Measurements from ENCODE around the gene PEMT. TPM values are rescaled to one million over a fixed set of nuclear protein-coding genes. Genes with fewer than 3 reads are reported as not detected.

Gene PEMT
- total RNA-seq, 2 donors from 2014 or later: 27.8 to 37.7 TPM

DNA sequence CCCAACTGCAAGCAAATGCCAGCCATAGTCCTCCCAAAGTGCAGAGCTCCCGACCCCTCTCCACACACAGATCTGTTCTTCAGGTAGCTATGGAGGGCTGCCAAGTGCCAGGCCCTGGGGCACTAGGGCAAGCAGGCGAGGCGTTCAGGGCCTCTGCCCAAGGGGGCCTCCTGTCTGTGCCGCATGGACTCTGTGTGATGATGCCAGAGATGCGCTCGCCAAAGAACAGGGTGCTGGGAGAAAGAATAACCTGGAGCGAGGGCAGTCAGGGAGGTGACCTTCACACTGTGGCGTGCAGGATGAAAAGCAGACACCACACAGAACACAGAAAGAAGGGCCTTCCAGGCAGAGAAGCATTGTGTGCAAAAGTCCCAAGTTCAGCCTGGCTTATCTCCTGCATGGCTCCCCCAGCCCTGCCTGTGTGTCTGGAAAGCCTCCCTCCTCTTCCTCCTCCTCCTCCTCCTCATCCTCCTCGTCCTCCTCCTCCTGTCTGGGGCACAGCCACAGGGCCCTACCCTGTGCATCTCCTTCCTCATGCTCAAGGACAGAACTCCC is 44.2 kb downstream of the PEMT start:
- H3K27ac ChIP-seq: peak overlapping the region; percentile 89 to 95
- TF ChIP-seq CTCF (IDR thresholded peaks at IDR 0.05): no peak
- no peak for DNase-seq (ENCODE audit: low spot score)

DNA sequence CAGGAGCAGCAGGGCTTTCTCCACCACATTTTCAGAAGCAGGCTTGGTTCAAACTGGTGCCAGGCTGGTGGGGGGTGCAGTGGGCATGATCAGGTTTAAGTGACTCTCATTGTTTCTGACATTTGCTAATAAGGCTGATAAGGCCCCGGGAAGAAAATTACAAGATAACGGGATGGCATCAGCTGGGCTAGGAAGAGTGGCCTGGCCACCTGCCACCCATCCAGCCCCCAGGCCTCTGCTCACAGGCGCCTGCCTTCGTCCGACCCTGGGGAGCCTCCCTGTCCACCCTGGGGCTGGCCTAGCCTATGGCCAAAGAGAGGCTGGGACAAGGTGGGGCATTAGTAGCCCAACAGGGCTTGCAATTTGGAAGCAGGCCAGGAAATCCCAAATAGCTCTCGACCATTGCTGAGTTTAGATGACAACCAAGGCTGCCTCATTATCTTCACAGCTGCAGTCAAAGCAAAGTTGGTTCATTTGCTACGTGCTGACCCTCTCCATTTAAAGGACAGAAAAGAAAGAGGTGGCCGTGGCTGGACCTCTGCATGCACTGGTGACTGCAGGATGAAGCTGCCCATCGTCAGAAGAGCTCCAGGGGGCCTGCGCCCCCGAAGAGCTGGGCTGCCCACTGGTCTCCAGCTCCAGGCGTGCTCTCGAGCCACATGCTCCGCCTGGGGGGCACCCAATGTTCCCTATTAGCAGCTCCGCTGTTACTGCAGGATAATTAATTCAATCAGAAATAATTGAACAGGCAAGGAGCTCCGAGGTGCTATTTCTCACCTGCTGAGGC is 44.9 kb downstream of the PEMT start:
- no peaks in the 10 kb centered on the region for H3K36me3 ChIP-seq
- no peak for DNase-seq (ENCODE audit: low spot score)
- H3K9me3 ChIP-seq: no peaks in the 10 kb centered on the region
- H3K27ac ChIP-seq: peak overlapping the region; percentile 89 to 95
- H3K27me3 ChIP-seq: no peaks in the 10 kb centered on the region
- no peak overlapping the region for H3K4me3 ChIP-seq
- no peak for TF ChIP-seq CTCF (IDR thresholded peaks at IDR 0.05)
- peaks cover 0 to 56% of the 10 kb centered on the region in 2 donors for H3K4me1 ChIP-seq

More for the DNA sequence above, 44.2 kb downstream of the PEMT start:
- Histone ChIP-seq H3K36me3 (no peaks in the 10 kb centered on the region), H3K9me3 (no peaks in the 10 kb centered on the region), H3K4me1 (peaks cover 0 to 63% of the 10 kb centered on the region in 2 donors), H3K27me3 (no peaks in the 10 kb centered on the region), H3K4me3 (no peak overlapping the region)

DNA sequence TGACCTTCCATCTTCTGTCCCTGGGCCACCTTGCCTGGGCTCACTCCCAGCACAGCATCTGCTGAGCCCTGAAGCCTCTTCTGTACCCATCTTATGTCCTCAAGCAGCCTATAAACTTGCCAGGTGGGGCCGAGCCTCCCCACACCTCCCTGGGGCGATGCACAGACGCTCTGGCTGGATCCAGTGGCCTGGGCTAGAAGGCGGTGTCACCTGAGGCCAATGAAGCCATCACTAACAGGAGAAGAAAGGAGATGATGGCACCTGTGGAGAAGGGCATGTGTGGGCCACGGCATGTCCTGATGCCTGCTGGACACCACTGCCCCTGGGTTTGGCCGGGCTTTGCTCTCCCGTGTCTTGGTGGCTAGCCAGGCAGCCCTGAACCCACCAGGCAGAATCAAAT is 45.5 kb downstream of the PEMT start:
- Histone ChIP-seq H3K9me3 (no peaks in the 10 kb centered on the region), H3K27me3 (no peaks in the 10 kb centered on the region), H3K4me1 (peaks cover 0 to 51% of the 10 kb centered on the region in 2 donors), H3K36me3 (no peaks in the 10 kb centered on the region), H3K27ac (peak overlapping the region; percentile 89 to 95), H3K4me3 (no peak overlapping the region)
- no peak for TF ChIP-seq CTCF (IDR thresholded peaks at IDR 0.05)
- DNase-seq (ENCODE audit: low spot score): no peak

GRCh38 chr17:17545031-17545820 is 46.3 kb downstream of the PEMT start:
- Histone ChIP-seq H3K9me3 (no peaks in the 10 kb centered on the region), H3K4me1 (peaks cover 0 to 47% of the 10 kb centered on the region in 2 donors), H3K27me3 (no peaks in the 10 kb centered on the region), H3K4me3 (no peak overlapping the region), H3K27ac (peak overlapping the region in 1 of 2 donors; percentile 89), H3K36me3 (no peaks in the 10 kb centered on the region)
- DNase-seq (ENCODE audit: low spot score): peak; percentile 68
- no peak for TF ChIP-seq CTCF (IDR thresholded peaks at IDR 0.05)

DNA sequence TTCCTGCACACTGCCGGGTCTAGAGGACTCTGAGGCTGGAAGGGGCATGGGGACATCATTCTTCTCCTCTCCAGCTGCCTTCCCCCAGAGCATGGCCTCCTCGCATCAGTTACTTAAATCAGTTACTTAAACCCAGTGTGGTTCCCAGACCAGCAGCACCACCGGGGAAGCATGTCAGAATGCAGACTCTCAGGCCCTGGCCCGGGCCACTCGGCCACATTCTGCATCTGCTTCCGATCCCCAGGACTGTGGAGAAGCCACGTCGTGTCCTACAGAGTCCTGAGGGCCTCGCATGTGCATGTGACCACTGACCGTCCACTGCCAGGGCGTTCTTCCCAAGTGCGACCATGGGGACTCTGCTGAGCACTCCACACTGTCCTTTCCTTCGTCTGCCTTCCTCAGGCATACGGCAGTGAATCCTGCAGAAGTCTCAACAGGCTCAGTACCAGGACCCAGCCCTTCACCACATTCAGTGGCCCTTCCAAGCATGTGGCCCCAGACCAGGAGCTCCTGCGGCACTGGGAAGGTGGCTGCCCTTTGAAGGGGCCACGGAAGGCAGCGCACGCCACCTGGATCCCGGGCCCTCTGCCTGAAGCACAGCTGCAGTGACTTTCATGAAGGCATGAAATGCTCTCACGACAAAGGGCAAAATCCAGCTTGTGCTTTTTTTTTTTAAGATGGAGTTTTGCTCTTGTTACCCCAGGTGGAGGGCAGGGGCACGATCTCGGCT is 48.4 kb downstream of the PEMT start:
- H3K27ac ChIP-seq: peak overlapping the region in 1 of 2 donors; percentile 16
- no peak for TF ChIP-seq CTCF (IDR thresholded peaks at IDR 0.05)
- no peaks in the 10 kb centered on the region for H3K9me3 ChIP-seq
- H3K4me1 ChIP-seq: peaks cover 0 to 48% of the 10 kb centered on the region in 2 donors
- DNase-seq (ENCODE audit: low spot score): no peak
- H3K36me3 ChIP-seq: no peaks in the 10 kb centered on the region
- H3K4me3 ChIP-seq: no peak overlapping the region
- H3K27me3 ChIP-seq: no peaks in the 10 kb centered on the region

Data from right atrium auricular region (tissue), 2 donors.